Esophagus muscularis mucosa (tissue), 4 donors: ENCODE data around the gene REG4. TPM values are rescaled to one million over a fixed set of nuclear protein-coding genes. Genes with fewer than 3 reads are reported as not detected.
"Not testable (repeated sequence)": the region's sequence is repeated elsewhere in the genome, so short reads cannot be mapped to it uniquely, and the experiment has no call there.

ENCODE experiments used
- DNase-seq: peaks from one replicate; pipeline ENCODE4 v3.0.0-alpha.2; 2017; ENCODE audit errors: extremely low spot score
- H3K27ac ChIP-seq, 4 donors: fragments of 200-600 bp; sonication (generic); replicated peaks in 1 of 4; 1 replicate in 3 of 4; 2 replicates in 1 of 4; pipeline ENCODE4 v1.5.1; 2016 to 2019; ENCODE audit warnings: mild to moderate bottlenecking in 1 of 4
- H3K27me3 ChIP-seq, 4 donors: fragments of 200-600 bp; sonication (generic); one replicate each; pipeline versions ENCODE4 v1.5.1 to v1.6.0; 2016 to 2019
- H3K36me3 ChIP-seq, 4 donors: fragments of 200-600 bp; sonication (generic); one replicate each; pipeline ENCODE4 v1.5.1; 2016 to 2019
- H3K4me1 ChIP-seq, 4 donors: fragments of 200-600 bp; sonication (generic); one replicate each; pipeline ENCODE4 v1.5.1; 2016 to 2019
- H3K4me3 ChIP-seq, 4 donors: fragments of 200-600 bp; sonication (generic); 1 replicate in 2 of 4; 2 replicates in 2 of 4; pipeline ENCODE4 v1.5.1; 2016 to 2019; ENCODE audit warnings: mild to moderate bottlenecking in 4 of 4, moderate library complexity in 1 of 4
- H3K9me3 ChIP-seq, 4 donors: fragments of 200-600 bp; sonication (generic); 1 replicate in 3 of 4; 2 replicates in 1 of 4; pipeline ENCODE4 v1.5.1; 2016 to 2019
- CTCF ChIP-seq, 3 experiments: fragments of 200-600 bp in 2 of 3; fragments of 450-650 bp in 1 of 3; sonication (generic) in 2 of 3; IDR thresholded peaks; one replicate each; pipeline ENCODE4 v1.5.1; 2017 to 2019; ENCODE audit warnings: antibody characterized with exemption in 3 of 3, mild to moderate bottlenecking in 2 of 3, moderate library complexity in 1 of 3
- EP300 ChIP-seq: sonication (generic); formaldehyde crosslinking; IDR thresholded peaks from one replicate; pipeline ENCODE4 v1.6.1; 2017; ENCODE audit warnings: antibody characterized with exemption
- POLR2A ChIP-seq: fragments of 450-650 bp; IDR thresholded peaks from one replicate; pipeline ENCODE4 v1.6.1; 2017; ENCODE audit warnings: antibody characterized with exemption, moderate library complexity, mild to moderate bottlenecking, low read depth
- POLR2AphosphoS5 ChIP-seq, 2 donors: sonication (generic); formaldehyde crosslinking; IDR thresholded peaks; one replicate each; pipeline ENCODE4 v1.6.1; 2017; ENCODE audit warnings: antibody characterized with exemption in 2 of 2
- WGBS: methylation state at CpG from one replicate; pipeline ENCODE4 v1.1.5; 2018; 5-methylcytosine and 5-hydroxymethylcytosine counted together
- intact Hi-C: fragments of 100-400 bp; cut with DNase I; formaldehyde crosslinking; loops from one replicate; pipeline ENCODE4 v1.15.1; 2023
- total RNA-seq, 4 donors: library from RNA; depleted of rRNA; stranded (reverse); fragments of >200 nt; gene quantifications; one replicate each; pipeline versions ENCODE4 v1.1.0 to v1.2.1, GENCODE V29; 2016

Gene REG4
- total RNA-seq: not detected

- Histone ChIP-seq H3K4me3 (no peak within 1 kb of the TSS), H3K4me1 (peaks cover 0 to 8% (median 0%) of the 10 kb centered on the region in 4 donors), H3K27ac (no peak within 1 kb of the TSS), H3K27me3 (no peaks in the 10 kb centered on the region), H3K9me3 (no peaks in the 10 kb centered on the region), H3K36me3 (no peaks in the 10 kb centered on the region)
- intact Hi-C loops: no loop called here
- WGBS: 71% methylated on average over 7 of the region's 7 CpGs
- TF ChIP-seq POLR2A: no peak
- TF ChIP-seq CTCF (IDR thresholded peaks at IDR 0.05): no peak
- TF ChIP-seq POLR2AphosphoS5 (IDR thresholded peaks at IDR 0.05): no peak
- no peak for TF ChIP-seq EP300
- DNase-seq: no peak
Observed at GRCh38 chr1:119811387-119811786, at the start of gene REG4. Gene REG4 (minus strand): TSS chr1:119811460. CDS start chr1:119808769, 2,691 bp downstream.

GRCh38 chr1:119859647-119860046 lies 48.4 kb upstream of the REG4 start:
- peak; percentile 14 for DNase-seq
- intact Hi-C loops: no loop called here
- H3K27me3 ChIP-seq: no peaks in the 10 kb centered on the region
- no peak overlapping the region for H3K4me3 ChIP-seq
- WGBS: 48% methylated on average over 4 of the region's 4 CpGs
- TF ChIP-seq CTCF (IDR thresholded peaks at IDR 0.05) (no peak), POLR2AphosphoS5 (IDR thresholded peaks at IDR 0.05) (no peak), EP300 (no peak), POLR2A (no peak)
- H3K27ac ChIP-seq: no peak overlapping the region
- no peaks in the 10 kb centered on the region for H3K9me3 ChIP-seq
- peaks cover 0 to 27% (median 20%) of the 10 kb centered on the region in 4 donors for H3K4me1 ChIP-seq
- H3K36me3 ChIP-seq: no peaks in the 10 kb centered on the region

GRCh38 chr1:119858556-119859214 lies 47.4 kb upstream of the REG4 start:
- 78% methylated on average over 4 of the region's 4 CpGs for WGBS
- intact Hi-C loops, H3K27ac ChIP-seq, H3K27me3 ChIP-seq, H3K4me3 ChIP-seq, H3K36me3 ChIP-seq, H3K9me3 ChIP-seq: not testable (repeated sequence)
- H3K4me1 ChIP-seq: peaks cover 0 to 27% (median 20%) of the 10 kb centered on the region in 4 donors
- peak; percentile 24 for DNase-seq

- H3K36me3 ChIP-seq: no peaks in the 10 kb centered on the region
- H3K9me3 ChIP-seq: no peaks in the 10 kb centered on the region
- no peak overlapping the region for H3K27ac ChIP-seq
- intact Hi-C loops: no loop called here
- H3K27me3 ChIP-seq: no peaks in the 10 kb centered on the region
- 82% methylated on average over 2 of the region's 2 CpGs for WGBS
- no peak for DNase-seq
- TF ChIP-seq POLR2AphosphoS5 (IDR thresholded peaks at IDR 0.05): no peak
- TF ChIP-seq POLR2A: no peak
- no peak for TF ChIP-seq CTCF (IDR thresholded peaks at IDR 0.05)
- TF ChIP-seq EP300: no peak
- H3K4me3 ChIP-seq: no peak overlapping the region
- peaks cover 0 to 27% (median 20%) of the 10 kb centered on the region in 4 donors for H3K4me1 ChIP-seq
Observed at GRCh38 chr1:119858126-119858525, 46.9 kb upstream of the REG4 start.

- WGBS: 92% methylated on average over 22 of the region's 23 CpGs
- no peak overlapping the region for H3K27ac ChIP-seq
- no peak for TF ChIP-seq EP300
- no peaks in the 10 kb centered on the region for H3K9me3 ChIP-seq
- H3K4me3 ChIP-seq: no peak overlapping the region
- no peak for DNase-seq
- intact Hi-C loops: no loop called here
- H3K4me1 ChIP-seq: no peaks in the 10 kb centered on the region
- no peaks in the 10 kb centered on the region for H3K36me3 ChIP-seq
- H3K27me3 ChIP-seq: no peaks in the 10 kb centered on the region
Observed at GRCh38 chr1:119853155-119853554, 41.9 kb upstream of the REG4 start.

GRCh38 chr1:119844206-119844605 lies 32.9 kb upstream of the REG4 start:
- H3K27me3 ChIP-seq, H3K27ac ChIP-seq, H3K9me3 ChIP-seq, H3K4me1 ChIP-seq, H3K4me3 ChIP-seq, intact Hi-C loops, DNase-seq, H3K36me3 ChIP-seq: not testable (repeated sequence)
- 76% methylated on average over 6 of the region's 6 CpGs for WGBS
